ENCODE measurements around the gene SPAG16. TPM values are rescaled to one million over a fixed set of nuclear protein-coding genes. Genes with fewer than 3 reads are reported as not detected.
"Not testable (repeated sequence)": the region's sequence is repeated elsewhere in the genome, so short reads cannot be mapped to it uniquely, and the experiment has no call there.

The SPAG16 gene
- total RNA-seq, 1 donor from 2014 or later = 18.1 TPM

DNA sequence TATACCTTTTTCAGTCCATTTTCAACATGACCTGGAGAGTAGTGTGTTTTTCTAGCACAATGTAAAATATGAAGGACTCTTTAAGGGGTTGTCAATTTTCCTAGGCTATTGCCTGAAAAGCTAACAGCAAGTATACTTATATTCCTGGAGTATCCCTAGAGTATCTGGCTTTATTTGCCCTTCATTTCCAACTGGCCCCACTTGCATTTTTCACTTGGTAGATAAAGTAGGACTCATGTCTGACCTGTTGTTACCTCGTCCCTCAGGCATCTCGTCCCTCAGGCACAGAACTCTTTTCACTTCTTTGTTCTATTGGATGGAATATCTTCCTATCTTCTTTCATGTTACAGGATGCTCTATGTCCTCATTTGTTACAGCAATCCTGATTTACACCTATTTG, 69.2 kb downstream of the SPAG16 start:
- peaks cover 1% of the 10 kb centered on the region for H3K9me3 Mint-ChIP-seq (ENCODE audit: unreplicated experiment)
- H3K36me3 Mint-ChIP-seq (ENCODE audit: unreplicated experiment) = no peaks in the 10 kb centered on the region
- DNase-seq = no peak
- no peaks in the 10 kb centered on the region for H3K4me1 Mint-ChIP-seq (ENCODE audit: low read depth, unreplicated experiment)
- TF ChIP-seq CTCF (IDR thresholded peaks at IDR 0.05; ENCODE audit: partially characterized antibody, unreplicated experiment) = no peak
- no peak overlapping the region for H3K27ac Mint-ChIP-seq (ENCODE audit: unreplicated experiment)
- no peak overlapping the region for H3K4me3 Mint-ChIP-seq (ENCODE audit: unreplicated experiment)
- no peaks in the 10 kb centered on the region for H3K27me3 Mint-ChIP-seq (ENCODE audit: unreplicated experiment)

DNA sequence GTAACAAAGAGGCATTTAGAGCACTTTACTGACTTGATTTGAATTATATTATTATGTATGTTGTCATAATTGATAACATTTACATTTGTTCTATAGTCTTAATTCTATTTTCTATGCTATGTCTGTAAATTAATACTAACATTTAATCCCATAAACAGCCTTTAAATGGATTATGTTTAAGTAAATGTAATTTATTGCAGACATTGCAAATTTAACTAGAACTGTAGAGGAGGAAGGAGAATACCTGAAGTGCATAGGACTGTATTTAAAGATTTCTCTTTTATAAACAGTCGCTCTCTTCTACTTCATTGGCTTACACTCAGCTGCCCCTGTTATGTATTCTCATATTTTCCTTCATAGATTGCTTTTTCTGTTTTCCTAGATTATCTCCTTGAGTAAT, 92.4 kb downstream of the SPAG16 start:
- no peak for DNase-seq
- Mint-ChIP-seq H3K27me3 (ENCODE audit: unreplicated experiment) (no peaks in the 10 kb centered on the region), H3K27ac (ENCODE audit: unreplicated experiment) (no peak overlapping the region), H3K4me1 (ENCODE audit: low read depth, unreplicated experiment) (no peaks in the 10 kb centered on the region), H3K36me3 (ENCODE audit: unreplicated experiment) (no peaks in the 10 kb centered on the region), H3K9me3 (ENCODE audit: unreplicated experiment) (no peaks in the 10 kb centered on the region), H3K4me3 (ENCODE audit: unreplicated experiment) (no peak overlapping the region)
- no peak for TF ChIP-seq CTCF (IDR thresholded peaks at IDR 0.05; ENCODE audit: partially characterized antibody, unreplicated experiment)

- H3K9me3 Mint-ChIP-seq (ENCODE audit: unreplicated experiment); H3K4me3 Mint-ChIP-seq (ENCODE audit: unreplicated experiment); H3K4me1 Mint-ChIP-seq (ENCODE audit: low read depth, unreplicated experiment); DNase-seq; H3K27me3 Mint-ChIP-seq (ENCODE audit: unreplicated experiment); H3K27ac Mint-ChIP-seq (ENCODE audit: unreplicated experiment); H3K36me3 Mint-ChIP-seq (ENCODE audit: unreplicated experiment): not testable (repeated sequence)
These were observed 122.8 kb downstream of the SPAG16 start for GRCh38 chr2:213407027-213407426.

GRCh38 chr2:213408426-213409070, 124.3 kb downstream of the SPAG16 start:
- H3K4me3 Mint-ChIP-seq (ENCODE audit: unreplicated experiment); H3K27me3 Mint-ChIP-seq (ENCODE audit: unreplicated experiment); H3K27ac Mint-ChIP-seq (ENCODE audit: unreplicated experiment); H3K36me3 Mint-ChIP-seq (ENCODE audit: unreplicated experiment); H3K9me3 Mint-ChIP-seq (ENCODE audit: unreplicated experiment); H3K4me1 Mint-ChIP-seq (ENCODE audit: low read depth, unreplicated experiment); DNase-seq: not testable (repeated sequence)

DNA sequence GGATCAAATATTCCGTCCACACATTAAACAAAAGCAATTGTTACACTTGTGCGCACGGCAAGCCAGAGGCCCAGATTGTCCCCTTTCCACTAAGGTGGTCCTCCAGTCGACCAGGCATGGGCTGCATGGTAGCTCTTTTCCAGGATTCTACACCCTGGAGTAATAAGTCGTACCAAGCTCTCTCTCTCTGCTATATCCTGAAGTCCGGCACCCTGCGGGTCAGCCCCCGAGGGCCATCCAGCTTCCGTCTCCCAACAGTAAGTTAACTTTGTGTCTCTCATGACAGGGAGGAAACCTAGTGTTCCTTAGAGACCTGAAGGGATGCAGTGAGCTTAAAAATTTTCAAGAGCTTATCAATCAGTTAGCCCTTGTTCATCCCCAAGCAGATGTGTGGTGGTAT, 126.4 kb downstream of the SPAG16 start:
- DNase-seq; H3K4me1 Mint-ChIP-seq (ENCODE audit: low read depth, unreplicated experiment); H3K9me3 Mint-ChIP-seq (ENCODE audit: unreplicated experiment); H3K36me3 Mint-ChIP-seq (ENCODE audit: unreplicated experiment); H3K4me3 Mint-ChIP-seq (ENCODE audit: unreplicated experiment); H3K27me3 Mint-ChIP-seq (ENCODE audit: unreplicated experiment); H3K27ac Mint-ChIP-seq (ENCODE audit: unreplicated experiment): not testable (repeated sequence)

GRCh38 chr2:213411582-213412289, 127.5 kb downstream of the SPAG16 start:
- TF ChIP-seq CTCF (IDR thresholded peaks at IDR 0.05; ENCODE audit: partially characterized antibody, unreplicated experiment) = no peak
- no peaks in the 10 kb centered on the region for H3K9me3 Mint-ChIP-seq (ENCODE audit: unreplicated experiment)
- H3K4me1 Mint-ChIP-seq (ENCODE audit: low read depth, unreplicated experiment) = no peaks in the 10 kb centered on the region
- H3K4me3 Mint-ChIP-seq (ENCODE audit: unreplicated experiment) = no peak overlapping the region
- H3K27me3 Mint-ChIP-seq (ENCODE audit: unreplicated experiment) = no peaks in the 10 kb centered on the region
- no peaks in the 10 kb centered on the region for H3K36me3 Mint-ChIP-seq (ENCODE audit: unreplicated experiment)
- DNase-seq = no peak
- no peak overlapping the region for H3K27ac Mint-ChIP-seq (ENCODE audit: unreplicated experiment)
